NCI-H226 (cell line): ENCODE data around the gene STOX2.
"Not testable (repeated sequence)": the region's sequence is repeated elsewhere in the genome, so short reads cannot be mapped to it uniquely, and the experiment has no call there.

Experiments
- DNase-seq: peaks from one replicate; pipeline ENCODE4 v3.0.0-alpha.2; 2015

STOX2 gene

GRCh38 chr4:183940864-183941263, 35.8 kb downstream of the STOX2 start:
- DNase-seq = no peak

DNA sequence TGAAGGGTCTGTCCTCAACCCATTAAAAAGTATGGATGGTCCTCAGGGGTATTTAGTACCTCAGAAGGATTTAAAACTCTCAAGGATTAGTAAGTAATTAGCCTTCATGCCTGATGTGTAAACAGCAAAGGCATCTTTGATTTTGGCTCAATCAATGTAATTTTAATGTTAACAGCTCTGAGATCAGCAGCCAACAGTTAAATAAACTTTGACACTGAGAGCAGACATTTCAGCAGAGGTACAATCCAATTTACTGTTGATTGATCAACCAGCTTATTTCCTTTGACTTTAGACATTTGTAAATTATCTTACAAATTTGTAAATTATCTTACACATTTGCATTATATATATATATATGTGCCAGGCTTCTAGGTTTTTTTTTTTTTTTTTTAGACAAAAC, 36.9 kb downstream of the STOX2 start:
- no peak for DNase-seq

DNA sequence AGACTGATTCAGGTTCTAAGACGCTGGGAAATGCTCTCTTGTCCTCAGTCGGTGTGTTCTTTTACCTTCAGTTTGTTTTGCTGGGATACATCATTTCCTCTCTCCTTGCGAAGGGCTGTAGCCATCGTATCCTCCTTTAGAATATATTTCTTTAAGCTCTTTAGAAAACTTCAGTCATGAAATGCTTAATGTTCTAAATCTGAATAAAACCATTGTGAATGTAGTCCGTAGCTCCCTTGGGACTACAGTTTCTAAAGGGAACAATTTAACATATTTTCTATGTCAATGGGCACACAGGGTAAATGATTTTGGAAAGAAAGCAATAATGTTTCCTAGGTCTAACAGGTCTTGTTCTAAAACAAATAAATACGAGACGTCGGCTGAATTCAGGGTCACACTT, 40.6 kb downstream of the STOX2 start:
- no peak for DNase-seq

GRCh38 chr4:183950536-183950935, 45.4 kb downstream of the STOX2 start:
- DNase-seq = no peak

GRCh38 chr4:183952652-183953051, 47.5 kb downstream of the STOX2 start:
- DNase-seq = not testable (repeated sequence)

DNA sequence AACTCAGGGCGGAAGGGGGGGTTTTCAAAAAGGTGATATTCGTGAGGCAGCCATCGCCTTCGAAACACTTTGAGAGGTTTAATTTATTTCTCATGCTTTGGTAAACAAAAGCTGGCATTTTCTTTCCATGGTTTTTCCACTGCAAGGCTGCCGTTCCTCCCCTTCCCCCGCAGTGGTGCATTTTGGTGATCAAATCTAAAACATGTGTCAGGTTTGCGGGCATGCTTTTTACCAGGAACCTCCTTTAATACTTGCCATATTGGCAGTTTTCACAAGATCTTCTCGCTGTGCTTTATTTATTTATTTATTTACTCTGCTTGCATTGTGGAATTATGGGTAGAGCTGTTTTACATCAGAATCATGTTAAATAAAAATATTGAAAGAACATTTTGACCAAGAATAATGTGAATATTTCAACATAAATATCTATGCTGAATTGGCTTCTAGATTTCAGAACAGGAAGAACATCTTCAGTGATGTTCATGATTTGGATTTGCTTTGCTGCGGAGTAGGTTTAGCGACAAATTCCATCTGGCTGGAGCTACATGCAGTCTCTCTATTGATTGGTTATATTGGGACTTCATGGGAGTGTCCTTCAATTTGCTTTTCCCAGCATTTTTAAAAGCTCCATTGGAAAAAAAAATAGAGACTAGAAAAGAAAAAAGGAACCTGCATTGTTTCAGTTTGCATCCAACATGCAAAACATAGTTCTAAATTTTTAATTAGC, 54.4 kb downstream of the STOX2 start:
- no peak for DNase-seq

GRCh38 chr4:183960046-183960420, 54.9 kb downstream of the STOX2 start:
- no peak for DNase-seq

GRCh38 chr4:183960962-183961541, 55.9 kb downstream of the STOX2 start:
- DNase-seq = no peak

GRCh38 chr4:183961795-183962194, 56.7 kb downstream of the STOX2 start:
- DNase-seq = no peak

DNA sequence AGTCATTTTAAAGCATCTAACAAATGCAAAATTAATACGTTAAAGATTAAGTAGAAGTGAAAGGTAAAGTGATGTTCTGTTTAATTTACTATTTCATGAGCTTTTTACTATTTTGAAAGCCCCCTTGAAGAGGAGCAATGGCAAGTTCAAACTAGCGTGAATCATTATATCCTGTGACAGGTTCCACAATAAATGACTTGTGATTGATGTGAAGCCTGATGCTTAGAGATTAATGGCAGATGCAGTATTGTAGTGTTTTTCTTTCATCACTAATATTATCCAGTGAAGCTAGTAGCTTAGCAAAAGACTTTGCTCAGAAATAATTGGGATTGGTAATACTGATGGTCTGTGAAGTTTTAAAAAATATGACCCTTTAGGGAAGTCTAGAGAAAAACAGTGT, 57.3 kb downstream of the STOX2 start:
- no peak for DNase-seq

DNA sequence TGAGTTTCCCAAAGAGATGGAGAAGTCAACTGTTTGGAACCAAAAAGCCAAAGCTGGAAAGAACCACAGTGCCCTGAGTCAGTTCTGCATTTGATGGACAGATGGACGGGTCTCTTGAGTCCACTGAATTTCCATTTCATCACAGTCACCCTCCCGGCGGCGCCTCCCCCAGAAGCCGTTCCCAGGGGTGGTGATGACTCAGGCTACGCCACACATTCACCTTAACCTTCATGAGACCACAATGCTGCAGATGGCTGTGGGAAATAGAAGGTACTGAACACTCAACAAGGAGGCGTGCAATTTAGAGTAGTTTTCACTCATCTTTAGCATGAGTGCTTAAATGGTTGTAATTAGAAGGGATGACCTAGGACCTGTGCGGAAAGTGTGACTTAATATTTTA, 61.3 kb downstream of the STOX2 start:
- peak; percentile 68 for DNase-seq

- no peak for DNase-seq
Measured at GRCh38 chr4:183967266-183967665, 62.2 kb downstream of the STOX2 start.

GRCh38 chr4:183968502-183968901, 63.4 kb downstream of the STOX2 start:
- DNase-seq = no peak

GRCh38 chr4:183968931-183969330, 63.8 kb downstream of the STOX2 start:
- no peak for DNase-seq

GRCh38 chr4:183969596-183969995, 64.5 kb downstream of the STOX2 start:
- DNase-seq = no peak

GRCh38 chr4:183971929-183972490, 66.9 kb downstream of the STOX2 start:
- DNase-seq = no peak

DNA sequence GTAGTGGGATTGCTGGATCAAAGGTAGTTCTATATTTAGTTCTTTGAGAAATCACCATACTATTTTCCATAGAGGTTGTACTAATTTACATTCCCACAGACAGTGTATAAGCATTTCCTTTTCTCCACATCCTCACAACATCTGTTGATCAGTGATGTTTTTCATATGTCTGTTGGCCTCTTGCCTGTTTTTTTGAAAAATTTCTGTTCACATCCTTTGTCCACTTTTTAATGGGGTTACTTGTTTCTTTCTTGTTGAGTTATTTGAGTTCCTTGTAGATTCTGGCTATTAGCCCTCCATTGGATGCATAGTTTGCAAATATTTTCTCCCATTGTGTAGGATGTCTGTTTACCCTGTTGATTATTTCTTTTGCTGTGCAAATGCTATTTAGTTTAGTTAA, 72.6 kb downstream of the STOX2 start:
- DNase-seq = no peak

GRCh38 chr4:183984566-183984965, 79.5 kb downstream of the STOX2 start:
- no peak for DNase-seq

- no peak for DNase-seq
Measured at GRCh38 chr4:183985786-183986185, 80.7 kb downstream of the STOX2 start.

DNA sequence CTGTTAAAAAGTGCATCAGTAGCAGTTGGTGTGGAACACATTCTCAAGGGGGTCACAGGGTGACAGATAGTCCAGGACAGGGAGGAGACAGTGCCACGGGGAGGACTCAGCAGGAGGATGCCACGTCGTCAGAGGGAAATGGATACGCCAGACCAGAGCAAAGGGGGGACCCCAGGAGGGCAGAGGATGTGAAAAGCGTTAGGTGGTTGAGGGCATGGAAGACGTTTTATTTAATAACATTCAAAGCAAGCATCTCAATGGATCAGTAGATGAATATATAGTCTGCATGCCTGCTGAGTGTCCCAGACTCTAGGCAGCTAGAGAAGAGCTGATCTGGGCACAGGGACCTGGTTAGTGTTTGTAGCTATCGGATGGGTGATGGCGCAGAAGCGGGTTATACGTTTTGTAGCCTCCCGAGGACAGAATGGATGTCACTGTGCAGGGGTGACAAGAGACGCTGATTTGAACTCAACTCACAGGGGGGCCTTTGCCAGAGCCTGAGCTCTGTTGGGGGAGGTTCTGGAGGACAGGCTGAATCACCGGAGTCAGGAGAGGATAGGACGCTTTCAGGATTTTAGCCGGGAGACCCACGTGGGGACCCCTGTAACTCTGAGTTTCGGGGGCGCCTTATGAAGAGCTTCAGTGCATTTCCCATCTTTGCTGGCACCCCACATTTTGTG, 81.3 kb downstream of the STOX2 start:
- no peak for DNase-seq

GRCh38 chr4:183986971-183987946, 82.2 kb downstream of the STOX2 start:
- DNase-seq = peak; percentile 87

- peak; percentile 68 for DNase-seq
Measured at GRCh38 chr4:183987987-183988392, 82.9 kb downstream of the STOX2 start.

DNA sequence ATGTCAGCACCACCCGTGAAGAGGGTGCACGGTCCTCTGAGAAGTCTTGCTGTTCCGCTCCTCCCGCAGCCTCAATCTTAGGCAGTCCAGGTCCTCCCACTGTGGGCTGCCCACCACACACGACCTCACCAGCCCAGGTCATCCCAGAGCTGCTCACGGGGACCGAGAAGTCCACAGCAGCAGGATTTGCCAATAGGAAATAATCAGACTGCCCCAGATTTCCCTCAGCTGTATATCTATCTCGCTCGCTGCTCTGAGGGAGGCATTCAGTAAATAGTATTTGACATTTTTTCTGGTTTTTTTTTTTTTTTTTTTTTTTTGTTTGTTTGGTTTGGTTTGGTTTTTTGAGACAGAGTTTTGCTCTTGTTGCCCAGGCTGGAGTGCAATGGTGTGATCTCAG, 83.8 kb downstream of the STOX2 start:
- DNase-seq = no peak
